ENCODE measurements around the gene NFASC.

NFASC gene

GRCh38 chr1:204841316-204841715 is 29.3 kb upstream of the NFASC start:
- DNase-seq (ENCODE audit: low read depth), result no peak
- no peak for TF ChIP-seq CTCF (conservative IDR thresholded peaks at IDR 0.05; ENCODE audit: control insufficient read depth, insufficient read depth, low read depth, low read length)
- H3K4me3 ChIP-seq (ENCODE audit: control insufficient read depth, low read depth, low read length), result no peak overlapping the region

- TF ChIP-seq CTCF (conservative IDR thresholded peaks at IDR 0.05; ENCODE audit: control insufficient read depth, insufficient read depth, low read depth, low read length), result no peak
- no peak for DNase-seq (ENCODE audit: low read depth)
- no peak overlapping the region for H3K4me3 ChIP-seq (ENCODE audit: control insufficient read depth, low read depth, low read length)
Observed at GRCh38 chr1:204841798-204842197, 28.9 kb upstream of the NFASC start.

- H3K4me3 ChIP-seq (ENCODE audit: control insufficient read depth, low read depth, low read length), result no peak overlapping the region
- DNase-seq (ENCODE audit: low read depth), result no peak
- no peak for TF ChIP-seq CTCF (conservative IDR thresholded peaks at IDR 0.05; ENCODE audit: control insufficient read depth, insufficient read depth, low read depth, low read length)
Observed at GRCh38 chr1:204842369-204842768, 28.3 kb upstream of the NFASC start.

GRCh38 chr1:204842892-204843291 is 27.8 kb upstream of the NFASC start:
- DNase-seq (ENCODE audit: low read depth), result peak; percentile 7
- H3K4me3 ChIP-seq (ENCODE audit: control insufficient read depth, low read depth, low read length), result no peak overlapping the region
- no peak for TF ChIP-seq CTCF (conservative IDR thresholded peaks at IDR 0.05; ENCODE audit: control insufficient read depth, insufficient read depth, low read depth, low read length)

DNA sequence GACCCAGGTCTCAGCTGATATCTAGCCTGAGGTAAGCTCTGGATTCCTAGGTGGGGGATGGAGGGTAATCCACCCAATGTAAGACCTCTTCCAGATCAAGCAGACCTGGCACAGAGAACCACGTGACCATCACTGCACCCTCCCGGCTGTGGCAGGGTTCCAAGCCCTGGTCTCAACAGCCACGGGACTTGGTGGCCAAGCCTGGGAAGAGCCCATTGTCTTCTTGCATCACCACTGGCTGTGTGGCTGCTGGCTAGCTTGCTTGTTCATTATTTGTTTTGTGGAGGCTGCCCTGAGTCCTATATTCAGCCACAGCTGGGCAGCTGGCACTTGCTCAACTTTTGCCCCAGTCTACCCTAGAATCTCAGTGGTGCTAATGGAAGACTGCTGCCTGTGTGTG is 24.1 kb upstream of the NFASC start:
- no peak for TF ChIP-seq CTCF (conservative IDR thresholded peaks at IDR 0.05; ENCODE audit: control insufficient read depth, insufficient read depth, low read depth, low read length)
- H3K4me3 ChIP-seq (ENCODE audit: control insufficient read depth, low read depth, low read length), result no peak overlapping the region

DNA sequence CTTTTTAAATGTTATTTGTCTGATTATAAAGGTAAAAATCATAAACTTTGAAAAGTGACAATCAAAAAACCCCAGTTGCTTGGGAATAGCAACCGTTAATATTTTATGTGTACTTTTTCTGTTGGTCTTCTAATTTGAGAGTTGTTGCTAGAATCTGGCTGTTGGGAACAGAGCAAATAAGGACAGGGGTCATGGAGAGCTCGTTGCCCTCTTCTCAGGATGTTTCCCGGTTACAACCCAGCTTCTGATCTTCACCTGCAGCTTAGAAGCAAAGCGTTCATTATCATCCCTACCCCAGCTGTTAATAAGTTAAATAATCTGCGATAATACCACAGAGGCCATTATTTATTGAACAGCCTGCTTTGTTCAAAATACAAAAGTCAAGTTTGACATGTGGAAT is 22.1 kb upstream of the NFASC start:
- TF ChIP-seq CTCF (conservative IDR thresholded peaks at IDR 0.05; ENCODE audit: control insufficient read depth, insufficient read depth, low read depth, low read length), result no peak
- DNase-seq (ENCODE audit: low read depth), result no peak
- no peak overlapping the region for H3K4me3 ChIP-seq (ENCODE audit: control insufficient read depth, low read depth, low read length)

More for the DNA sequence above, 24.1 kb upstream of the NFASC start:
- no peak for DNase-seq (ENCODE audit: low read depth)

GRCh38 chr1:204852854-204853253 is 17.8 kb upstream of the NFASC start:
- H3K4me3 ChIP-seq (ENCODE audit: control insufficient read depth, low read depth, low read length), result no peak overlapping the region
- TF ChIP-seq CTCF (conservative IDR thresholded peaks at IDR 0.05; ENCODE audit: control insufficient read depth, insufficient read depth, low read depth, low read length), result no peak
- no peak for DNase-seq (ENCODE audit: low read depth)

All from fibroblast of mammary gland (primary cell).